ENCODE measurements around the gene HES5. TPM values are rescaled to one million over a fixed set of nuclear protein-coding genes. Genes with fewer than 3 reads are reported as not detected.

Gene HES5
- total RNA-seq, 4 donors from 2014 or later = not detected

DNA sequence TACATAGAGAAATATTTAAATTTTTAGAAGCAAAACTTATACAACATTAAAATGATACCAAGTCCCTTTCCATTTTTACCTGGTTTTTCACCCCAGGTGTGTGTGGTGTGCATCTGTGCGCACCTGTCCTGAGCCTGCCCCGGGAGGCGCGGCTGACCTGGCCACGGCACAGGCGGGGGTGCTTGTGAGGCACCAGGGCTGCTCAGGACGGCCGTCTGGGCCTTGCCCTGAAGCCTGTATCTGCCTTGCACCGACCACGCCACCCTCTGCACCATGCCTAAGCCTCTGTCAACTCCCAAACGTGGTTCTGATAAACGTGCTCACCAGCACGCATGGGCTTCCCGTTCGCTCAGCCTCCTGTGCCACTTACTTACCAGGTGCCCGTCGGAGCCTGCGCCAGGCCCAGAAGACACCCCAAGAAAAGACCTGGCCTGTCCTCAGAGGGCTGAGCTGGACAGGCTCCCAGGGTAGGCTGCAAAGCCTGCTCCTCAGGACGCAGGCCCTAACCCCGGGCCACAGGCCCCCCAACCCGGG is 24.5 kb downstream of the HES5 start:
- no peak for ATAC-seq
- TF ChIP-seq EP300 (IDR thresholded peaks at IDR 0.05) (no peak), POLR2AphosphoS5 (IDR thresholded peaks at IDR 0.05) (no peak), POLR2A (IDR thresholded peaks at IDR 0.05) (no peak)
- TF ChIP-seq, protein P1, sequence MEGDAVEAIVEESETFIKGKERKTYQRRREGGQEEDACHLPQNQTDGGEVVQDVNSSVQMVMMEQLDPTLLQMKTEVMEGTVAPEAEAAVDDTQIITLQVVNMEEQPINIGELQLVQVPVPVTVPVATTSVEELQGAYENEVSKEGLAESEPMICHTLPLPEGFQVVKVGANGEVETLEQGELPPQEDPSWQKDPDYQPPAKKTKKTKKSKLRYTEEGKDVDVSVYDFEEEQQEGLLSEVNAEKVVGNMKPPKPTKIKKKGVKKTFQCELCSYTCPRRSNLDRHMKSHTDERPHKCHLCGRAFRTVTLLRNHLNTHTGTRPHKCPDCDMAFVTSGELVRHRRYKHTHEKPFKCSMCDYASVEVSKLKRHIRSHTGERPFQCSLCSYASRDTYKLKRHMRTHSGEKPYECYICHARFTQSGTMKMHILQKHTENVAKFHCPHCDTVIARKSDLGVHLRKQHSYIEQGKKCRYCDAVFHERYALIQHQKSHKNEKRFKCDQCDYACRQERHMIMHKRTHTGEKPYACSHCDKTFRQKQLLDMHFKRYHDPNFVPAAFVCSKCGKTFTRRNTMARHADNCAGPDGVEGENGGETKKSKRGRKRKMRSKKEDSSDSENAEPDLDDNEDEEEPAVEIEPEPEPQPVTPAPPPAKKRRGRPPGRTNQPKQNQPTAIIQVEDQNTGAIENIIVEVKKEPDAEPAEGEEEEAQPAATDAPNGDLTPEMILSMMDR (IDR thresholded peaks at IDR 0.05) = no peak
- Histone ChIP-seq H3K4me3 (no peak overlapping the region), H3K27me3 (peaks cover 57% of the 10 kb centered on the region), H3K27ac (no peak overlapping the region), H3K9me3 (no peaks in the 10 kb centered on the region), H3K4me1 (peaks cover 0 to 35% (median 0%) of the 10 kb centered on the region in 3 donors), H3K36me3 (peaks cover 0 to 32% of the 10 kb centered on the region in 2 donors)
- WGBS, 2 donors (ENCODE audit: low coverage in 1 of 2) = 80% methylated on average over 3 of the region's 21 CpGs; no CpG with 5 or more reads in 1 of the 2 donors

GRCh38 chr1:2504949-2505272 is 25.2 kb downstream of the HES5 start:
- H3K27ac ChIP-seq = no peak overlapping the region
- no CpG with 5 or more reads among the region's 22 CpGs for whole genome bisulfite sequencing, 2 donors (ENCODE audit: low coverage in 1 of 2)
- ATAC-seq = no peak
- no peak for TF ChIP-seq EP300 (IDR thresholded peaks at IDR 0.05)
- H3K9me3 ChIP-seq = no peaks in the 10 kb centered on the region
- peaks cover 0 to 35% (median 0%) of the 10 kb centered on the region in 3 donors for H3K4me1 ChIP-seq
- no peak overlapping the region for H3K4me3 ChIP-seq
- peaks cover 0 to 26% of the 10 kb centered on the region in 2 donors for H3K36me3 ChIP-seq
- peaks cover 63% of the 10 kb centered on the region for H3K27me3 ChIP-seq

- no peak for TF ChIP-seq POLR2A (IDR thresholded peaks at IDR 0.05)
- TF ChIP-seq, protein P1 (IDR thresholded peaks at IDR 0.05) = no peak
- TF ChIP-seq POLR2AphosphoS5 (IDR thresholded peaks at IDR 0.05) = no peak
- TF ChIP-seq EP300 (IDR thresholded peaks at IDR 0.05) = no peak
- Histone ChIP-seq H3K9me3 (no peaks in the 10 kb centered on the region), H3K4me3 (no peak overlapping the region), H3K27me3 (peaks cover 68% of the 10 kb centered on the region), H3K27ac (no peak overlapping the region), H3K36me3 (peaks cover 0 to 21% of the 10 kb centered on the region in 2 donors), H3K4me1 (peaks cover 0 to 35% (median 0%) of the 10 kb centered on the region in 3 donors)
- no CpG with 5 or more reads among the region's 36 CpGs for WGBS, 2 donors (ENCODE audit: low coverage in 1 of 2)
- peak; percentile 4 for ATAC-seq
These were observed 25.7 kb downstream of the HES5 start for GRCh38 chr1:2504225-2504948.

DNA sequence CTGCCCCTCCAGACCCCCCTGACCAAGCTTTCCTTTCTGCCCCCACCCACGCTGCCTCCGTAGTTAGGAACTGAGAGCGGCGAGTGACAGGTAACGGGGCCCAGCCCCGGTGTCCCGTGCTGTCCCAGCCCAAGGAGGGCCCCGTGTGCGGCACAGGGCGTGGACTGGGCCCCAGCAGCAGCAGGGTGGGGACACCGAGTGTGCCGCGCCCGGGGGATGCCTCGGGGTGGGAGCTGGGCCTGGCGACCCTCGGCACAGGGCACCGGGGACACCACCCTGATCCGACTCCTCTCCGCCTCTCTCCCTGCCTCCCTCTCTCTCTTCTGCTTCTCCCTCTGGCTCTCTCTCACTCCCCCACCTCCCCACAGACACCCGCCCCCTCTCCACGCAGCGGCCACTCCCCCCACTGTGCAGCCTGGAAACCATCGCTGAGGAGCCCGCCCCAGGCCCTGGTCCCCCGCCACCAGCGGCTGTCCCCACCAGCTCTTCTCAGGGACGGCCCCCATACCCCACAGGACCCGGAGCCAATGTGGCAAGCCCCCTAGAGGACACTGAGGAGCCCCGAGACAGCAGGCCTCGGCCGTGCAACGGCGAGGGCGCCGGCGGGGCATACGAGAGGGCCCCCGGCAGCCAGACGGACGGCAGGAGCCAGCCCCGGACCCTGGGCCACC is 26.4 kb downstream of the HES5 start:
- H3K4me1 ChIP-seq = peaks cover 0 to 35% (median 0%) of the 10 kb centered on the region in 3 donors
- no peak for ATAC-seq
- H3K27me3 ChIP-seq = peaks cover 75% of the 10 kb centered on the region

GRCh38 chr1:2502661-2503553 is 27.2 kb downstream of the HES5 start:
- peaks cover 0 to 35% (median 0%) of the 10 kb centered on the region in 3 donors for H3K4me1 ChIP-seq
- no CpG with 5 or more reads among the region's 36 CpGs for WGBS, 2 donors (ENCODE audit: low coverage in 1 of 2)
- peaks cover 82% of the 10 kb centered on the region for H3K27me3 ChIP-seq
- no peak for ATAC-seq
- no peak overlapping the region for H3K4me3 ChIP-seq
- no peak overlapping the region for H3K27ac ChIP-seq
- H3K9me3 ChIP-seq = no peaks in the 10 kb centered on the region
- TF ChIP-seq EP300 (IDR thresholded peaks at IDR 0.05) (no peak), POLR2AphosphoS5 (IDR thresholded peaks at IDR 0.05) (no peak), POLR2A (IDR thresholded peaks at IDR 0.05) (no peak)
- TF ChIP-seq, protein P1 (IDR thresholded peaks at IDR 0.05) = no peak
- H3K36me3 ChIP-seq = peaks cover 0 to 6% of the 10 kb centered on the region in 2 donors

More for the DNA sequence above, 26.4 kb downstream of the HES5 start:
- Histone ChIP-seq H3K36me3 (peaks cover 0 to 14% of the 10 kb centered on the region in 2 donors), H3K9me3 (no peaks in the 10 kb centered on the region), H3K4me3 (no peak overlapping the region), H3K27ac (no peak overlapping the region)
- TF ChIP-seq POLR2AphosphoS5 (IDR thresholded peaks at IDR 0.05) (no peak), POLR2A (IDR thresholded peaks at IDR 0.05) (no peak), EP300 (IDR thresholded peaks at IDR 0.05) (no peak)
- no CpG with 5 or more reads among the region's 42 CpGs for WGBS, 2 donors (ENCODE audit: low coverage in 1 of 2)

Measured in gastroesophageal sphincter (tissue), 4 donors.